Fibroblast of mammary gland (primary cell): ENCODE results near the gene TRIM15.
"Not testable (repeated sequence)": the region's sequence is repeated elsewhere in the genome, so short reads cannot be mapped to it uniquely, and the experiment has no call there.

ENCODE experiments used
- DNase-seq: peaks from one replicate; pipeline ENCODE4 v3.0.0-alpha.2; 2010; ENCODE audit warnings: low read depth
- H3K4me3 ChIP-seq: 2 replicates; pipeline ENCODE4 v1.5.1; 2011; ENCODE audit warnings: low read depth, mild to moderate bottlenecking, low read length, moderate library complexity; ENCODE audit not compliant: control insufficient read depth
- CTCF ChIP-seq: conservative IDR thresholded peaks from 2 replicates; pipeline ENCODE4 v1.5.1; 2011; ENCODE audit warnings: low read depth, low read length, inconsistent platforms; ENCODE audit not compliant: control insufficient read depth, insufficient read depth

The TRIM15 gene

DNA sequence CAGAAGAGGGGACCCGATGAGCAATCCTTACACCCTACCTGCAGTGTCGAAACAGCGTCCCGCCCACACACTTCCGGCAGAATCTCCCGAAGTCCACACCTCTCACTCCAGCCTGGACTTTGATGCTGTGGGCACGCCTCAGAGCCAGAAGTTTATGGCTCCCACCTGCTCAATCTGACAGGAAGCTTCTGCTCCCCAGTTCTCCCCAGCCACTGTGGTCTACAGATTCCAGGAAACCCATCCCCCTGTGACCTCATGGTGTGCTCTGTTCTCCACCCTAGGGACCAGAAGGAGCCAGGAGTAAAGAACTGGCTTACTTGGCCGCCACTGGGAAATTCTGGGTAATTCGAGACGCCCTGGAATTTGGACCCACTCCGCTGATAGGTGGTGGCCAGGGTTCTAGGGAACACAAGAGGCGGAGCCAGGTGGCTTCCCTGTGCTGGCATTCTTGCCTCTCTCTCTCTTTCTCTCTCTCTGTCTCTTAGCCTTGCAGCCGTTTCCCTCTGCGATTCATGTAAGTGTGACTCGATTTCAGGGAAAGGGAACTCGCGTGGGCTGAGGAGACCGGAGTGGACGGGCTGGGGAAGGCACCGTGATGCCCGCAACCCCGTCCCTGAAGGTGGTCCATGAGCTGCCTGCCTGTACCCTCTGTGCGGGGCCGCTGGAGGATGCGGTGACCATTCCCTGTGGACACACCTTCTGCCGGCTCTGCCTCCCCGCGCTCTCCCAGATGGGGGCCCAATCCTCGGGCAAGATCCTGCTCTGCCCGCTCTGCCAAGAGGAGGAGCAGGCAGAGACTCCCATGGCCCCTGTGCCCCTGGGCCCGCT lies at the start of gene TRIM15:
TRIM15 (plus strand) TSS at position 457 of the 828 bp plus-strand sequence; CDS start at position 596, 139 bp downstream.
- DNase-seq: no peak

DNA sequence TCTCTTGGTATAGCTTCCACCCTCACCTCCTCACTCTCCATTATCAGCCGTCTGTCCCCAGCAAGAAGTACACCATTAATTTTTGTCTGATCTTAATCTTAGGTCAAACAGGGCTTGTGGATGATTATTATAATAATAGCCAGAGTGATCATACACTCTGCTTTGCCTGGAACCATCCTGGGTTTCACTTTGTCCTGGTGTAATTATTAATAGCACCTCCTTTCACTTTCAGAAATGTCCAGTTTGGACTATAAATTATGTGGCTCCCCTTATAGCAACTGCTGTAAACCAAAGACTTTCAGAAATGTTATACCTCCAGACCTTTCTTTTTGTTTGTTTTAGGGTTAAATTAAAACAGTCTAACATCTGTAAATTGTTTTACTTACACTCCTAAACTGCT lies 49.5 kb upstream of the TRIM15 start:
- no peak overlapping the region for H3K4me3 ChIP-seq
- no peak for TF ChIP-seq CTCF
- no peak for DNase-seq

More for the DNA sequence above, at the start of gene TRIM15:
- no peak within 1 kb of the TSS for H3K4me3 ChIP-seq
- TF ChIP-seq CTCF: no peak

DNA sequence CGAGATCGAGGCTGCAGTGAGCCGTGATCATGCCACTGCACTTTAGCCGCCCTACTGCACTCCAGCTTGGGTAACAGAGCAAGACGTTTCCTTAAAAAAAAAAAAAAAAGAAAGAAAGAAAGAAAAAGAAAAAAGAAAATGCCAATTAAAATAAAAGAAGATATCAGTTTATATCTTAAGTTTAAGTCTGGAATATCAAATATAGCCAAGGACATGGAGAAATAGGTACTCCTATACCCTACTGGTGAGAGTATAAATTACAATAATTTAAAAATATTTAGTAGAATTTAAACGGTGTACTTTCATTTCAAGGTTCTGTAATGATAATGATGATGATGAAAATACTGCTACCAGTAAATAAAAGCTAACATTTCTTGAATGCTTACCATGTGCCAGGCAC lies 46.6 kb upstream of the TRIM15 start:
- H3K4me3 ChIP-seq: no peak overlapping the region
- no peak for DNase-seq
- TF ChIP-seq CTCF: no peak

- not testable (repeated sequence) for DNase-seq, H3K4me3 ChIP-seq
These were observed 44.7 kb upstream of the TRIM15 start for GRCh38 chr6:30118691-30119090.

DNA sequence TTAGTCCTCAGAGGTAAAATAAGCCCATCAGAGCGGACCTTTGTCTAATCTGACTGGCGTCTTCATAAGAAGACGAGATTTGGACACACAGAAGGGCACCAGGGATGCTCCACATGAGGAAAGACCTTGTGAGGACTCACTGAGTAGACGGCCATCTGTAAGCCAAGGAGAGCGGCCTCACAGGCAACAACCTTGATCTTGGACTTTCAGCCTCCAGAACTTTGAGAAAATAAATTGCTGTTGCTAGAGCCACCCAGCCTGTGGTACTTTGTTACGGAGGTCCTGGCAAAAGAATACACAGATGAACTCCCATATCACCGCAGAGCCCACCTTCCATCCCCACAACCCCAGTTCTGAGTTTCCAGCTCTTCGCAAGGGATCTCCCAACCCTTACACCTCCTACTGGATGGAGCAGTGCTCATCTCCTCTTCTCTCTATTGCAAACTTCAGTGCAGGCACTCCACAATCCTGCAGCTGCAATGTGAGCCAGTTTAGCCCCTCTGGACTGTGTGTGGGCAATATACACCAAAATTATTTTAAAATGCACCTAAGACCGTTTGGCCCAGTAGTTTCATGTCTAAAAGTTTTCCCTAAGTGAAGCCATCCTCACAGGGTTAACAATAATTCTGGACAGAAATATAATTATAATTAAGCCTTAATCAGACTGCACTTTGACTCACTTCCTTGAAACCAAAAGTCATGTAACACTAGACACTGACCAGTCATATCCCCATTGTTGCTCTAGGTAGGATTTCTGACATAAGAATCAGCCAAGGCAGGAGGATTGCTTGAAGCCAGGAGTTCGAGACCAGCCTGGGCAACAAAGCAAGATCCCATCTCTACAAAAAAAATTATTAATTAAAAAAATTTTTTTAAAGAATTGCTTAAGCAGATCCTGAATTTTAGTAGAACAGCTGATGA lies 41.6 kb upstream of the TRIM15 start:
- no peak overlapping the region for H3K4me3 ChIP-seq
- TF ChIP-seq CTCF: no peak
- DNase-seq: no peak

- peak; percentile 24 for DNase-seq
- no peak for TF ChIP-seq CTCF
- H3K4me3 ChIP-seq: no peak overlapping the region
These were observed 40.8 kb upstream of the TRIM15 start for GRCh38 chr6:30122515-30122914.
